Fibroblast of skin of left biceps (primary cell): ENCODE measurements around the gene LYZL2.
"Not testable (repeated sequence)": the region's sequence is repeated elsewhere in the genome, so short reads cannot be mapped to it uniquely, and the experiment has no call there.

Experiments used
- DNase-seq, 2 experiments: peaks; one replicate each; pipeline ENCODE4 v3.0.0-alpha.2; 2013; ENCODE audit warnings: low read depth in 2 of 2

The LYZL2 gene

GRCh38 chr10:30629653-30630052 is at the start of gene LYZL2:
TSS of gene LYZL2 (minus strand) at chr10:30629753. CDS start at chr10:30626915, 2,838 bp downstream.
- DNase-seq = no peak

DNA sequence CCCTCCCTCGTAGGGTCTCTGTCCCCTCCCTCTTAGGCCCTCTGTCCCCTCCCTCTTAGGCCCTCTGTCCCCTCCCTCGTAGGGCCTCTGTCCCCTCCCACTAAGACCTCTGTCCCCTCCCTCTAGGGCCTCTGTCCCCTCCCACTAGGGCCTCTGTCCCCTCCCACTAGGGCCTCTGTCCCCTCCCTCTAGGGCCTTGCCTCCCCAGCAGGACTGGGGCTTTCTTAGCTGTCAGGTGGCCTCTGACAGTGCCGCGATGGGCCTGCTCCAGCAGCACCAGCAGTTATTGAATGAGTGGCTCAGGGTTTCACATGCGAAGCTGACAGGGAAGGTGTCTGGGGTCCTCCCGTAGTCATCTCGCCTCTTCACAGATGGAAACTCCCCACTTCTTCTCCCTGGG is 48.1 kb upstream of the LYZL2 start:
- DNase-seq = not testable (repeated sequence)

- not testable (repeated sequence) for DNase-seq
Measured at GRCh38 chr10:30677146-30677545, 47.6 kb upstream of the LYZL2 start.

DNA sequence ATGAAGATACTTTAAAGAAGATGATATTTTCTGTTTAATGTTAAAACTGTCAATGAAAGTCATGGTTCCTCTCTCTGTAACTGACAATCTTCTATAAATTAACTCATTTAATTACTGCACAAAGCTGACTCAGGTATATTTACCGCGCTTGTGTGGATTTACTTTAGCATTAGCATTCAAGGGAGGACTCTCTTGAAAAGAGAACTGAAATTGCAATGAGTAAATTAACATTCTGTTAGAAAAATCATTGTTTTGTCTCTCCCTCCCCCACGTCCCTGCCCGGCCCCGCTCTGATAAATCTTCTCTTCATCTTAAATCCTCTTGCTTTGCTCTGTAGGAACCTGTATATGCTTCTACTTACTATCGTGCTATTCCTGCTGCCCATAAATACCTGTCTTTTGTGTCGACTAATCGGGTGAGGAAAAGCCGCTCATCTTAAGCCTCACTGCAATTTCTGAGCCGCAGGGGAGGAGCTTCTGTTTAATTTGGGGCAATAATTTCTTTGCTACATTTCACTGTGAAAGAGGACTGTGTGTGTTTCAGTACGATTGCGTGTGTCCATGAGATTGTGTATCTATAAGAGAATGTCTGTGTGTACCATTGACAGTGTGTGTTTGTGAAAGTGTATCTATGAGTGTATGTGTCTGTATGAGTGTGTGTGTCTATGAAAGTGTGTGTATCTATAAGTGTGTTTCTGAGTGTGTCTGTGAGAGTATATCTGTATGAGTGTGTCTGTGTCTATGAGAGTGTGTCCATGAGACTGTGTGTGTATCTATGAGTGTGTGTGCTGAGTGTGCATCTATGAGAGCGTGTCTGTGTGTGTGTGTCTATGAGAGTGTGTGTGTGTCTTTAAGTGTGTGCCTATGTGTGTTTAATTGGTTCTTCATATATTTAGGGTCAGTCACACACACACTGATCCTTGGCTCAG is 46.5 kb upstream of the LYZL2 start:
- DNase-seq = no peak

DNA sequence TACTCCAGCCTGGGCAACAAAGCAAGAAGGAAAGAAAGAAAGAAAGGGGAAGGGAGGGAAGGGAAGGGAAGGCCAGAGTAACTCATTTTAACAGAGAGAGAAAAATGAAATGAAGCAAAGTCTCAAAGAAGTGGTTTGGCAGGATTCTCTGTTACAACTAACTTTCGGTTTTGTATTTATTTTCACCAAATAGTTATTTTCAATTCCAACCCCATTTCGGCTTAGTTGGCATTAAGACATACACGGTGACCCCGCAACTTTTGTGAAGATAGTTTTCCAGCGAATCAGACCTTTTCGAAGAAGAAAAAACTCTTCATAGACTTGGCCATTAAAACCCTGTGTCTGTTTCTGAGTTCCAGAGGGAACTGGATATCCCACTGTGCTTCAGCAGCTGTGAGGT is 45.2 kb upstream of the LYZL2 start:
- no peak for DNase-seq

- DNase-seq = not testable (repeated sequence)
Measured at GRCh38 chr10:30673262-30673661, 43.7 kb upstream of the LYZL2 start.

DNA sequence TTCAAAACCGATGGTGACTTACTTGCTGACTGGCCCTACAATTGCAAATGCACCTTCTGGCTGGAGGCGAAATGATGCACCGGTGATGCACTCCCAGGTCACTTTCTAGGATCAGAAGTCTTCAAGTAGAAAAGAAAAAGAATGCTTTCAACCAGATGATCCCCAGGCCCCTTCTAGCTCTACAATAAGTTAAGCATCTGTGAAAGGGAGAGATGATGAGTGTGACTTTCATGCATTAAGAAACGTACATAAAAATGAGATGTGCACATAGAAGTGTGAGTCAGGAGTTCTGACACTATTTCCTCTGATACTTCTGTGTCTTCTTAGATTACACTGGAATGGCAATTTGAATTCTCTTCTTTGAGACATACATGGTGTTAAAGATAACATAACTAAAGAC is 42.8 kb upstream of the LYZL2 start:
- DNase-seq = not testable (repeated sequence)

GRCh38 chr10:30671026-30671616 is 41.6 kb upstream of the LYZL2 start:
- DNase-seq = peak; percentile 53 to 61

DNA sequence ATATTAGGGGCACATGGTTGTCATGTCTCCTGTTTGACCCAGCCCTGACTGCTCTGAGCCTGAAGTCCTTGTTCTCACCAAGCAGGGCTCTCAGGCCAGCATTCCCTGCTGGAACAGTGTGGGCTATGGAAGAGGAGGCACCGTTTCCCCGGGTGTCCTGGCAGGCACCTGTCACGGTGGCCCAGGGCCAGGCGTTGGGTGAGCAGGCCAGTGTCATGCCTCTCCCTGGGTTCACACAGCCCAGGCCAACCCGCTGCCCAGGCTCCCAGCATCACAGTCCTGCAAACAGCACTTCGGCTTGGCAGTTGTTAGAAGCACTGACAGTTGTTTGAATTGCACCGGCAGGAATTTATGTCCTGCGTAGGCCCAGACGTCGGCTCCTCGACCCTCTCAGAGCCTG is 38.4 kb upstream of the LYZL2 start:
- not testable (repeated sequence) for DNase-seq

GRCh38 chr10:30663403-30663802 is 33.9 kb upstream of the LYZL2 start:
- not testable (repeated sequence) for DNase-seq

DNA sequence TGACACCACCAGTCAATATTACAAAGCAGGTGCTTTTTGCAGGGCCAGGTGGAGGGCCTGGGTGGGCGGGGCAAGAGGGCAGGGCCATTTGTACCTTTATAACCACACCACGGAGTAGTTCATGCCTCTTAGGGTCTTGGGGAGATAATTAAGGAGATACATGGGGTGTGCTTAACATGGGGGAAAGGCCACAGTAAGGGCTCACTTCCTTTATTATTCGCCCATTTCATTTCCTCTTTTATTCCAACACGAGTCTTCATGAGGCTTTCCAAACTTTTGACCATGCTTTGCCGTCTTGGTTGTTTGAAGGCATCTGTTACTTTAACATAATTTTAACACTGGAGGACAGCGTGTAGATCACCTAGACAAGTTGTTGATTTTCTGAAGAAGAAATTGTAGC is 33.3 kb upstream of the LYZL2 start:
- no peak for DNase-seq

GRCh38 chr10:30660314-30660713 is 30.8 kb upstream of the LYZL2 start:
- not testable (repeated sequence) for DNase-seq

- DNase-seq = no peak
Measured at GRCh38 chr10:30656233-30656632, 26.7 kb upstream of the LYZL2 start.

DNA sequence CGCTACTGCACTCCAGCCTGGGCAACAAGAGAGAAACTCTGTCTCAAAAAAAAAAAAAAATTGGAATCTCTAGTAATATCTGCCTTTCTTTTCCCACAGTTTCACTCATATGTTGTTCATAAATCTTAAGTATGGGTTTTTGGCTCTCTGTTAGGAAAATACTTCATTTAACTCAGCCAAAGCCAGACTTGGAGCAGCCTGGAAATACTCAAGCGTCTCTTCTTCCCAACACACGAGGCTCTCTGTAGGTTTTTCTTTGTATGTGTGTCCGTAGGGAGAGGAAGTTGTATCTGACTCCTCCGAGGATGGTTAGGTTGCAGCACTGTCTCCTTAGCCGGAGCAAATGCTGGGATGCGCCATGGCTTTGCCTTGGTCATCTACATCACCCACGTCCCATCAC is 25.4 kb upstream of the LYZL2 start:
- DNase-seq = not testable (repeated sequence)

DNA sequence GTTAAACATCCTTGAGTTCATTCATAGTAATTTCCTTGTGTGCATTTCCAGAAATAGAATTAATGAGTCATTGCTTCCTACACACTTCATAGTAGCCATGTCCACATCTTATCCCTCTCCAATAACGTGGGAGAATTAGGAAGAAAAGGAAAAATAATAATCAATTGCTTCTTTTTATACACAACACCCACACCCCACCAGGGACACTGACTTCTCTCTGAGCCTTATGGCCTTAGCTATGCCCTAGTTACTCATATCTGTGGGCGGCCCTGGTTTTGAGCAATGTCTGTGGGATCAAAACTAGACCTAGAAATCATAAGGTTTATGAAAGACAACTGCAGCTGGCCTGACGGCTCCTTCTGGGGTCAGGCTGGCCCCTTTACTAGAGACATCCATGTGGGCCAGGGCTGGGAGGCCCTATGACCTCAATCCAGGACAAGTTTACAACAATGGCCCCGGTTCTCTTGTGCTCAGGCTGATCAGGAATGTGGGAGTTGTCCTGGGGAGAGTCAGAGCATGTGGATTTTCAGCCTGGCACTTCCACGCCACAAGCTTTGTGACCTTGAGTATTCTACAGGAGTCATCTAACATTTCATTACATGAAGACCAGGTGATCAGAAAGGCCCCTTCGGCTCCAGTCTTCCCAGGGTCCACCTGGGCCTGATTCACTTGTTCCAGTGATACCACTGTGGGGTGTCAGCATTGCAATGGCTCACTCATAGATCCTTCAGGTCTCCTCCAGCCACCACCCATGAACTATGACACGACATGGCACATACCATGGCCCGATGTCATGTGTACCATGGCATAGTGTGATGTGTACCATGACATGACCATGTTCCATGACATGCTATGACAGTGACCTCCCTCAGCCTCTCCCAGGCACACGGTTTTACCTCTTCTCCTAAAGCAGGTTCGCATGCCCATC is 22.2 kb upstream of the LYZL2 start:
- not testable (repeated sequence) for DNase-seq

- no peak for DNase-seq
Measured at GRCh38 chr10:30647089-30647488, 17.5 kb upstream of the LYZL2 start.

DNA sequence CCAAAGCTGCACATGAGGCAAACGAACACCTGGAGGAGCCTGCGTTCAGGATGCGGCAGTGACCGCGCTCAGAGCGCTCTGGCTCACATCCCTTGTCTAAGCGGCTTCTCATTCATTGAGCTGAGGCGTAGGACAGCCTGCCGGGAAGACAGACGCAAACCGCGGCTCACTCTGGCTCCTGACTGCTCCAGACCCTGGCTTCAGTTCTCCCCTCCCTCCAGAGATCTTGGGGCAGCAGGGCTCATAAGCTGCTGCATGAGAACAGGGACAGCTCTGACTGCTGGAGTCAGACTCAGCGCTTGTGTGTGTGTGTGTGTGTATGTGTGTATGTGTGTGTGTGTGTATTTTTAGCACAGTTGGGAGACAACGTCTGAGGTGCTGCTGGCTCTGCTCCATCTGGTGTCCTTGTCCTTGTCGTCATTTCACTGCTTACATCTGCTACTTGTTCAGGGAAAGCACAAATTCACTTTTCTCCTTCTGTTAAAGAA is 15.8 kb upstream of the LYZL2 start:
- DNase-seq = no peak

DNA sequence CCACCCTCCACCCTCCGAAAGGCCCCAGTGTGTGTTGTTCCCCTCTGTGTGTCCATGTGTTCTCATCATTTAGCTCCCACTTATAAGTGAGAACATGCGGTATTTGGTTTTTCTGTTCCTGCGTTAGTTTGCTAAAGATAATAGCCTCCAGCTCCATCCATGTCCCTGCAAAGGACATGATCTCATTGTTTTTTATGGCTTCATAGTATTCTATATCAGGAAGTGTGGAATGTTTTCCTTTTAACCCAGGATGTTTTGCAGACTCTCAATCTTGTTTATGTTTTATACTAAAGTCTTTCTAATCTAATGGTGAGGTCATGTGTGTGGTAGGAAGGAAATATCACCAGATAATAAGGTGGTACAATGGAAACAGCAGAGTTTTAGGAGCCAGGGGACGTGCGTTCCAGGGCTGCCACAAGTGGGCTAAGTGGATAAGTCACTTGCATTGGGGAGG is 14.9 kb upstream of the LYZL2 start:
- DNase-seq = not testable (repeated sequence)

GRCh38 chr10:30643557-30644199 is 14.1 kb upstream of the LYZL2 start:
- not testable (repeated sequence) for DNase-seq

- not testable (repeated sequence) for DNase-seq
Measured at GRCh38 chr10:30642856-30643255, 13.3 kb upstream of the LYZL2 start.
